ENCODE data around the gene SOS2. TPM values are rescaled to one million over a fixed set of nuclear protein-coding genes. Genes with fewer than 3 reads are reported as not detected.
"Not testable (repeated sequence)": the region's sequence is repeated elsewhere in the genome, so short reads cannot be mapped to it uniquely, and the experiment has no call there.

Gene SOS2
- total and polyA plus RNA-seq, 8 donors: 5.8 to 69.0 (median 27.3) TPM

DNA sequence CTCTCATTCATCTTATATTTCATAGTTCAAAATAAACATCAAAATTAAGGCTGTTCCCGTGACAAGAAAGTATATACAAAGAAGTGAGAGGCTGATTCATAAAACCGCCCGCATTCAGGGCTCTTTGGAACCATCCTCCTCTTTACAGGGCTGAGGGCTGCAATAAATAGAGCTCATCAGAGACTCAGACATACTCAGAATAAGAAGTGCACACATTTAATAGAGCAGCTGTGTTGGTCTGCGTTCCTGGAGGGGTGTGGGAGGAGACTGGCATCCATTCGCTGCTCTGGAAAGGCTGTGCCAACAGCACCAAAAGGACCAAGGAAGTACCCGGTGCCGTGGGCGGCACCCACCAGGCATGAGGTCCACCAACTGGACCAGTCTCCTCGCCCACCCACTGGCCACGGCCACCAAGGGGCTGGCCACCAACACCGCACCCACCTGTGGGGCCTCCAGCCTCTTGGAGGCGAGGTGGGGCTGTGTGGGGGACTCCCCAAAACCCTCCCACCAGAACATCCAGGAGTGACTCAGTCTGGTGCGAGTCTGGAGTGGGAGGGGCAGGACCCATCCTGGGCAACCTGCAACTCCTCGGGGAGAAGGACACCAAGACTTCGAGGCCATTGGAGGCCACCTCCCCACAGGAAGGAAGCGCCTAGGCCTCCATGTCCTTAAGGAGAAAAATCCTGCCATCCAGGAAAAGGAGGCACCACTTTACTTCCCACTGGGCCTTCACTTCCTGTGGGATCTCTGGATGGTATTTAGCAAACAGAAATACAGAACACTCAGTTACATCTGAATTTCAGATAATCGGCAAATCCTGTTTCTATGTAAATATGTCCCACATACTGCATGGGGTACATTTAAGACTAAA is 147.7 kb downstream of the SOS2 start:
- Histone ChIP-seq H3K36me3 (no peaks in the 10 kb centered on the region), H3K27ac (peak overlapping the region; percentile 60 to 81 (median 67)), H3K4me1 (peaks cover 0 to 15% (median 0%) of the 10 kb centered on the region in 4 donors), H3K27me3 (no peaks in the 10 kb centered on the region), H3K4me3 (no peak overlapping the region), H3K9me3 (no peaks in the 10 kb centered on the region)
- no peak for DNase-seq
- 69 to 87% (median 74%) methylated on average over 13 to 17 of the region's 17 CpGs for WGBS, 5 donors
- intact Hi-C loops (cut with DNase I; ENCODE audit: low total_unique reads): no loop called here
- TF ChIP-seq POLR2A (IDR thresholded peaks at IDR 0.05): no peak
- no peak for TF ChIP-seq EP300 (IDR thresholded peaks at IDR 0.05)
- TF ChIP-seq POLR2AphosphoS5 (IDR thresholded peaks at IDR 0.05): no peak
- TF ChIP-seq, protein P1, sequence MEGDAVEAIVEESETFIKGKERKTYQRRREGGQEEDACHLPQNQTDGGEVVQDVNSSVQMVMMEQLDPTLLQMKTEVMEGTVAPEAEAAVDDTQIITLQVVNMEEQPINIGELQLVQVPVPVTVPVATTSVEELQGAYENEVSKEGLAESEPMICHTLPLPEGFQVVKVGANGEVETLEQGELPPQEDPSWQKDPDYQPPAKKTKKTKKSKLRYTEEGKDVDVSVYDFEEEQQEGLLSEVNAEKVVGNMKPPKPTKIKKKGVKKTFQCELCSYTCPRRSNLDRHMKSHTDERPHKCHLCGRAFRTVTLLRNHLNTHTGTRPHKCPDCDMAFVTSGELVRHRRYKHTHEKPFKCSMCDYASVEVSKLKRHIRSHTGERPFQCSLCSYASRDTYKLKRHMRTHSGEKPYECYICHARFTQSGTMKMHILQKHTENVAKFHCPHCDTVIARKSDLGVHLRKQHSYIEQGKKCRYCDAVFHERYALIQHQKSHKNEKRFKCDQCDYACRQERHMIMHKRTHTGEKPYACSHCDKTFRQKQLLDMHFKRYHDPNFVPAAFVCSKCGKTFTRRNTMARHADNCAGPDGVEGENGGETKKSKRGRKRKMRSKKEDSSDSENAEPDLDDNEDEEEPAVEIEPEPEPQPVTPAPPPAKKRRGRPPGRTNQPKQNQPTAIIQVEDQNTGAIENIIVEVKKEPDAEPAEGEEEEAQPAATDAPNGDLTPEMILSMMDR (IDR thresholded peaks at IDR 0.05): no peak

DNA sequence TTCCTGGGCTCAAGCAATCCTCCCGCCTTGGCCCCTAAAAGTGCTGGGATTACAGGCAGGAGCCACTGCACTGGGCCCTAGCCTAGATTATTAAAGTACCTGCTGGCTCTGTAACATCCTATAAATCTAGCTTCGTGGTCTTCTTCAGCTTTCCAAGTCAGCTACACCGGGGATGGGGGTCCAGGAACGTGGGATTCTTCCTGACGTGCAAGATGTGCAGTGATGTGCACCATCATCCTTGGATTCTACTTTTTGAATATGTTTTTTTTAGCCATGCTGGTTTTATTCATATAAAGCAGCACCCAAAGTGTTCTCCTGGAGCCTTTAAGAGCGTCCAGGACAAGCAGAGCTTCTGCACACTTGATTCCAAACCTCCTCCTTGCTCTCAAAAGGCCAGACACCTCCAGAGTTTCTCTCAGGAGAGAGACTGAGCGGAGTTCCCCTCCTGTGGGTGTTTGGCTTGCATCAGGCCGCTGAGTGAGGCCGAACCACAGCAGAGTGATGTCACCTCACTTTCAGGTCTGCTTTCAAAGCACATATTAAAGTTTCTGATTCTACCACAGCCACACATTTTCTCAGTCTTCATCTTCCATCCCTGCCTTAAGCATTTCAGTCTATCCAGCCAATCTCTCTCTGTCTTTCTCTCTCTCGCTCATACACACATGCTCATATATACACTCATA is 148.5 kb downstream of the SOS2 start:
- 65 to 87% (median 84%) methylated on average over 10 of the region's 10 CpGs for WGBS, 5 donors
- TF ChIP-seq EP300 (IDR thresholded peaks at IDR 0.05): no peak
- no peak for TF ChIP-seq POLR2A (IDR thresholded peaks at IDR 0.05)
- TF ChIP-seq, protein P1 (IDR thresholded peaks at IDR 0.05): no peak
- no peak for TF ChIP-seq POLR2AphosphoS5 (IDR thresholded peaks at IDR 0.05)
- Histone ChIP-seq H3K27ac (peak overlapping the region; percentile 18 to 81 (median 67)), H3K9me3 (no peaks in the 10 kb centered on the region), H3K4me3 (no peak overlapping the region), H3K36me3 (no peaks in the 10 kb centered on the region), H3K4me1 (peaks cover 0 to 13% (median 0%) of the 10 kb centered on the region in 4 donors), H3K27me3 (no peaks in the 10 kb centered on the region)
- DNase-seq: peak; percentile 57 to 71
- intact Hi-C loops (cut with DNase I; ENCODE audit: low total_unique reads): no loop called here

DNA sequence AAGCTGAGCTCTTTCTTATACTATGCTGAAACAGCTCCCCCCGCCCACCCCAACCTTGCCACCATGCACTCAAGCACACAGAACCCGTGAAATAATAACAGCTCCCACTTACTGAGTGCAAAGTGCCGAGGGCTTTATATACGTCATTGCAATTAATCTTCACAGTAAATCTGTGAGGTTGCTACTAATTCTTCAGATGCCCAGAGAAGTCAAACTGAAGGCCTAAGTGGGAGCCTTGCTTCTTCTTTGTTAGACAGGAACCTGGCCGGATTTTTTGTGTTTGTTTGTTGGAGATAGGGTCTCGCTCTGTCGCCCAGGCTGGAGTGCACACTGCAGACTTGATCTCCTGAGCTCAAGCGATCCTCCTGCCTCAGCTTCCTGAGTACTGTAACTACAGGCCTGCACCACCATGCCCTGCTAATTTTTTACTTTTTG is 149.1 kb downstream of the SOS2 start:
- intact Hi-C loops (cut with DNase I; ENCODE audit: low total_unique reads): no loop called here
- no peaks in the 10 kb centered on the region for H3K36me3 ChIP-seq
- WGBS, 5 donors: 51 to 63% (median 58%) methylated on average over 8 of the region's 8 CpGs
- peaks cover 0 to 9% (median 0%) of the 10 kb centered on the region in 4 donors for H3K4me1 ChIP-seq
- no peaks in the 10 kb centered on the region for H3K9me3 ChIP-seq
- peak in 1 of 2 donors; percentile 48 for DNase-seq
- H3K27ac ChIP-seq: peak overlapping the region; percentile 18 to 81 (median 67)
- no peaks in the 10 kb centered on the region for H3K27me3 ChIP-seq
- TF ChIP-seq EP300 (IDR thresholded peaks at IDR 0.05): no peak
- no peak for TF ChIP-seq POLR2AphosphoS5 (IDR thresholded peaks at IDR 0.05)
- TF ChIP-seq, protein P1 (IDR thresholded peaks at IDR 0.05): no peak
- no peak for TF ChIP-seq POLR2A (IDR thresholded peaks at IDR 0.05)
- no peak overlapping the region for H3K4me3 ChIP-seq

DNA sequence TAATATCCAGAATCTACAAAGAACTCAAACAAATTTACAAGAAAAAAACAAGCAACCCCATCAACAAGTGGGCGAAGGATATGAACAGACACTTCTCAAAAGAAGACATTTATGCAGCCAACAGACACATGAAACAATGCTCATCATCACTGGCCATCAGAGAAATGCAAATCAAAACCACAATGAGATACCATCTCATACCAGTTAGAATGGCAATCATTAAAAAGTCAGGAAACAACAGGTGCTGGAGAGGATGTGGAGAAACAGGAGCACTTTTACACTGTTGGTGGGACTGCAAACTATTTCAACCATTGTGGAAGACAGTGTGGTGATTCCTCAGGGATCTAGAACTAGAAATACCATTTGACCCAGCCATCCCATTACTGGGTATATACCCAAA is 152.3 kb downstream of the SOS2 start:
- DNase-seq; H3K4me3 ChIP-seq; H3K4me1 ChIP-seq; intact Hi-C loops (cut with DNase I; ENCODE audit: low total_unique reads); H3K27ac ChIP-seq; H3K27me3 ChIP-seq; H3K36me3 ChIP-seq; H3K9me3 ChIP-seq: not testable (repeated sequence)
- WGBS, 5 donors: 80 to 100% (median 92%) methylated on average over 1 of the region's 1 CpG

DNA sequence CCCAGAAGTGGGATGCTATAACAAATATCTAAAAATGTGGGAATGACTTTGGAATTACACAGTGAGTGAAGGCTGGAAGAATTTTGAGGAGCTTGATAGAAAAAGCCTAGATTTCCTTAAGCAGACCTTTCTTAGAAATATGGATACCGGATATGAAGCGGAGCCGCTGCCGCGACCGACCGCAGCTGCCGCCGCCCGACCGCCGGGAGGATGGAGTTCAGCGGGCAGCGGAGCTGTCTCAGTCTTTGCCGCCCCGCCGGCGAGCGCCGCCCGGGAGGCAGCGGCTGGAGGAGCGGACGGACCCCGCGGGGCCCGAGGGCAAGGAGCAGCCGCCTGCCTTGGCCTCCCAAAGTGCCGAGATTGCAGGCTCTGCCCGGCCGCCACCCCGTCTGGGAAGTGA is 157.7 kb downstream of the SOS2 start:
- H3K4me3 ChIP-seq; H3K9me3 ChIP-seq; DNase-seq; H3K36me3 ChIP-seq; H3K27me3 ChIP-seq; H3K4me1 ChIP-seq; intact Hi-C loops (cut with DNase I; ENCODE audit: low total_unique reads); H3K27ac ChIP-seq: not testable (repeated sequence)
- WGBS, 5 donors: 93 to 100% (median 96%) methylated on average over 6 to 32 of the region's 32 CpGs
